ENCODE results near the gene DNAJC3.

GRCh38 chr13:95833719-95834118 is 156.8 kb downstream of the DNAJC3 start:
- TF ChIP-seq RAD21 (IDR thresholded peaks at IDR 0.05 in 1 of 2, conservative IDR thresholded peaks at IDR 0.05 in 1 of 2; ENCODE audit: low read depth in 2 of 2, low read length in 2 of 2), result no peak
- TF ChIP-seq CHD2 (IDR thresholded peaks at IDR 0.05; ENCODE audit: low read length), result no peak
- no peak for TF ChIP-seq CTCF (IDR thresholded peaks at IDR 0.05; ENCODE audit: control extremely low read depth in 1 of 3, insufficient read depth in 1 of 3, low read depth in 1 of 3, low read length in 3 of 3)
- TF ChIP-seq RFX5 (IDR thresholded peaks at IDR 0.05; ENCODE audit: borderline replicate concordance, low read depth, low read length), result no peak
- no peak for TF ChIP-seq ATF3 (IDR thresholded peaks at IDR 0.05; ENCODE audit: insufficient read depth, low read depth, low read length)
- no peak for TF ChIP-seq POLR2A (IDR thresholded peaks at IDR 0.05; ENCODE audit: control extremely low read depth in 1 of 2, low read depth in 2 of 2, low read length in 2 of 2)
